NAMALWA (cell line): Measurements from ENCODE around the gene CNOT11.

Experiments used
- DNase-seq: peaks from one replicate; pipeline ENCODE4 v3.0.0-alpha.2; 2015; ENCODE audit warnings: low spot score

The CNOT11 gene

DNA sequence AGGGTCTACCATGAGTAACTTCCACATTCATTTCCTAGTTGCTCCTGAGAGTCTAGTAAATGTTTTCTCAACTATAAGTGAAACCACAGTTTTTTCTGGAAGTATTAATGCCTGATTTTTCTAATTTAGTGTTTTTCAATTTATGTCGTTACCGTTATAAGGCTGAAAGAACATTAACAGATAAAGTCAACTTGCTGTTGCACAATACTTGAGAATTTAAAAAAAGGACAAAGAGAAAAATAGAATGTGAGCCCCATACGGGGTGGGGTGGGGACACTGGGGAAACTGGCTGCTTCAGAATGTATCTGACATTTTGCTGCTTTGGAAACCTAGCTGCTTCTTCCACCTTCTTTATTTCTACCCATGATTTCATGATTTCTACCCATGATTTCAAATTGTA, 26.2 kb downstream of the CNOT11 start:
- no peak for DNase-seq

DNA sequence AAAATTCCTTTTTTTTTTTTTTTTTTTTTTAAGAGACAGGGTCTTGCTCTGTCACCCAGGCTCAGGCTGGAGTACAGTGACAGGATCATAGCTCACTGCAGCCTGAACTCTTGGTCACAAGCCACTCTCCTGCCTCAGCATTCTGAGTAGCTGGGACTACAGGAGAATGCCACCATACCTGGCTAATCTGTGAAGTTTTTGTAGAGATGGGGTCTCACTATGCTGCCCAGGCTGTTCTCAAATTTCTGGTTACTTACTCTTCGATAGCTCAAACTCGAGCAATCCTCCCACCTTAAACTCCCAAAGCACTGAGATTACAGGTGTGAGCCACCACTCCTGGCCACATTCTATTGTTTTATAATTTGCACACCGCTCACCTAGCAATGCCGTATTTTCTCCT, 28.8 kb downstream of the CNOT11 start:
- DNase-seq, result no peak

- no peak for DNase-seq
These were observed 30.3 kb downstream of the CNOT11 start for GRCh38 chr2:101282980-101283379.

DNA sequence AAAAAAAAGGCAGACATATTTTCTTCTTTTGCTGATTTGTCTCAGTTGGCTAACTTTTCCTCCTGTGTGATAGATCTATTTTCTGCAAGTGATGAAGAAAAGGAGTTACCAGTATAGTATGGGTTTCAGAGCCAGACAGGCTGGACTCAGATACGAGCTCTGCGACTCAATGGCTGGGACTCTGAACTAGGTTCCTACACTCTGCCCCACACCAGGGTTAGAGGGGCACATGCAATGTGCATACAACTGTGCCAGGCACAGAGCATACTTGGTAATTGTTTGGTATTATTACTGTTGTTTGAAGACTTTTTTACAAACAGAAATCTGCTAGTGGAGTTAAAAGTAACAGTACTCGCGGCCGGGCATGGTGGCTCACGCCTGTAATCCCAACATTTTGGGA, 34.0 kb downstream of the CNOT11 start:
- no peak for DNase-seq

GRCh38 chr2:101287303-101287702, 34.6 kb downstream of the CNOT11 start:
- DNase-seq, result no peak

GRCh38 chr2:101290711-101291110, 38.0 kb downstream of the CNOT11 start:
- DNase-seq, result no peak

DNA sequence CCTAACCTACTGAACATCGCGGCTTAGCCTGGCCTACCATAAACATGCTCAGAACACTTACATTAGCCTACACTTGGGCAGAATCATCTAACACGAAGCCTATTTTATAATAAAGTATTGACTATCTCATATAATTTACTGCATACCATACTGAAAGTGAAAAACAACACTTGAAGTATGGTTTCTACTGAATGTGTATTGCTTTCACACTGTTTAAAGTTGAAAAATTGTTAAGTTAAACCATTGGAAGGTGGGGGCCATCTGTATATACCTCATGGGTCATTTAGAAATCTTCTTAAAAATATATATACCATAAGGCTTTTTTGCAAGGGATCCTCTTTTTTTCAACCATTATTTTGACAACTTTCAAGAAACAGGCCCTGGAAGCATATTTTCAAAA, 39.3 kb downstream of the CNOT11 start:
- DNase-seq, result no peak

GRCh38 chr2:101293544-101293943, 40.9 kb downstream of the CNOT11 start:
- DNase-seq, result no peak

- no peak for DNase-seq
These were observed 42.2 kb downstream of the CNOT11 start for GRCh38 chr2:101294861-101295260.

DNA sequence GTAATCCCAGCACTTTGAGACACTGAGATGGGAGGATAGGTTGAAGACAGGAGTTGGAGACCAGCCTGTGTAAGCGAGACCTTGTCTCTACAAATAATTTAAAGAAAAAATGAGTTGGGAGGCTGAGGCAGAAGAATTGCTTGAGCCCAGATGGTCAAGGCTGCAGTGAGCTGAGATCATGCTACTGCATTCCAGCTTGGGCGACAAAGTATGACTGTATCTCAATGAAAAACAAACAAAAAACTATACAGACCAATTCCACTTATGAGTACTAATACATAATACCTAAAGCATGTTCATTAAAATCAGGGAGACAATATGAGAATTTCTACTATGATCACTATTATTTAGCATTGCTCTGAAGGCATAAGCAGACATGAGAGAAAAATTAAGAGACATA, 43.2 kb downstream of the CNOT11 start:
- no peak for DNase-seq

GRCh38 chr2:101296371-101296770, 43.7 kb downstream of the CNOT11 start:
- DNase-seq, result no peak

- no peak for DNase-seq
These were observed 44.7 kb downstream of the CNOT11 start for GRCh38 chr2:101297383-101297782.

GRCh38 chr2:101299604-101300003, 46.9 kb downstream of the CNOT11 start:
- no peak for DNase-seq

DNA sequence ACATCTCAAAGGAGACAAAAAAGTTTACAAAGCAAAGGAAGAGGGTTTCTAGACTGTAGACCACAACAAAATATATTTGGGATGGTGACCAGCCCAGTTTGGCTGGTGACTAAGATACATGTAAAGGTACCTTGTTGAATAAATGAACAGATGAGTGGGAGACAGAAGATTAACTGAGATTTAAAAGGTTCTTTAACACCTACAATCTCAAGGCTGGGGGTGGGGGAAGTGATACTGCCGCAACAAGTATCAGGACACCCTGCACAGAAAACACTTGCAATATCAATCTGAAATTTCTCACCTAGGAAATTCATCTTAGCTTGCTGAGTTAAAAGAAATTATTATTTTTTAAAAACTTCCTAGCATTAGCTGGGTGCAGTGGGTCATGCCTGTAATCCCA, 47.5 kb downstream of the CNOT11 start:
- no peak for DNase-seq

GRCh38 chr2:101300836-101301235, 48.1 kb downstream of the CNOT11 start:
- no peak for DNase-seq

- no peak for DNase-seq
These were observed 49.3 kb downstream of the CNOT11 start for GRCh38 chr2:101302016-101302415.

DNA sequence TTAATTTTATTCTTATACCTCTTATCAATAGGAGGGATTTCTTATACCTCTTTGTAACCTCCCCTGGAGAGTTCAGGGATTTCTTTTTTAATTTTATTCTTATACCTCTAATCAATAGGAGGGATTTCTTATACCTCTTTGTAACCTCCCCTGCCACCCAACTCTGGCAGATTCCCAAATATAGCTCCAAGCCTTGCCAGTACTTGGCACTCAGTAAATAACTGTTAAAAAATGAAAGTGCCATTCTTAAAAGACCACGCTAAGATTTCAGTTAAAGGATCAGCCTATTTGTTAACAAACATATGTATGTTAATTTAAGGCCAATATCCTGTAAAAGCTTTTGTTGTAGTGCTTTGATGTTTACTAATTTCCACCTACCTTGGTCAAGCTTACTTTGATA, 51.0 kb downstream of the CNOT11 start:
- DNase-seq, result no peak

DNA sequence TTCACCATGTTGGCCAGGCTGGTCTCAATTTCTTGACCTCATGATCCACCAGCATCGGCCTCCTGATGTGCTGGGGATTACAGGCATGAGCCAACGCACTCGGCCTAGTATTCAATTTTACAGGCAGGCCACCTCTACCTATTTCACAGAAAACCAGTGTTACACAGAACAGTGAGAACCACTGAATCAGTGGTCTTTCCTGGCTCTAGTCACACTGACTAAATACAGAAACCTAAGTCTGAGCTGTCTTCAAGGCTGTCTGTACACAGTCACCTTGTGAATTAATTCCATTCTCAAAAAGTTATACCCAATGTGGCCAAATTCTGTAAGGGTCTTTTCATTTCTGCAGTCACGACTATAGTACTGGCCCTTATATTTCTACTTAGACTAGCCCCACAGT, 52.3 kb downstream of the CNOT11 start:
- no peak for DNase-seq

- no peak for DNase-seq
These were observed 52.9 kb downstream of the CNOT11 start for GRCh38 chr2:101305492-101306078.

DNA sequence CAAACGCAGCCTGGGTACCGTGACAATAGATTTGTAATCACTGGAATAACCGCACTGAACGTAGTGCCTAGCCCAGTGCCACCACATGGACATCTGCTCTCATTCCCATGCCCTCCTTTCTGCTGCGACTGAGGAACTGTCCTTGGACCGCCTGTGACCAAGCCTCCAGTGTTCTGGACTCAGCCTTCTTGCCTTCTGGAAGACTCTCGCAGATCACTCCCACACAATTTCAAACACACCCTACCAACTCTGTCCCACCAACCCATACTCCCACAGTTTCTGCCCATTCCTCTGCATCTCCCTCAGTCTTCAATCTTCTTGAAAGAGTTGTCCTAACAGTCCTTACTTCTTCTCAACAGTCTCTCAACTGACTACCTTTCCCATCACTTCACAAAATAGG, 53.7 kb downstream of the CNOT11 start:
- no peak for DNase-seq

GRCh38 chr2:101307503-101307902, 54.8 kb downstream of the CNOT11 start:
- peak; percentile 13 for DNase-seq

- DNase-seq, result peak; percentile 47
These were observed 55.3 kb downstream of the CNOT11 start for GRCh38 chr2:101307950-101308431.

- DNase-seq, result peak; percentile 91
These were observed 55.9 kb downstream of the CNOT11 start, which contains the start of gene RNF149 for GRCh38 chr2:101308432-101309210. TSS of gene RNF149 (minus strand) at chr2:101308701. CDS start at chr2:101308588, 113 bp downstream.
